ENCODE measurements around the gene ABL2.
"Not testable (repeated sequence)": the region's sequence is repeated elsewhere in the genome, so short reads cannot be mapped to it uniquely, and the experiment has no call there.

ABL2 gene

DNA sequence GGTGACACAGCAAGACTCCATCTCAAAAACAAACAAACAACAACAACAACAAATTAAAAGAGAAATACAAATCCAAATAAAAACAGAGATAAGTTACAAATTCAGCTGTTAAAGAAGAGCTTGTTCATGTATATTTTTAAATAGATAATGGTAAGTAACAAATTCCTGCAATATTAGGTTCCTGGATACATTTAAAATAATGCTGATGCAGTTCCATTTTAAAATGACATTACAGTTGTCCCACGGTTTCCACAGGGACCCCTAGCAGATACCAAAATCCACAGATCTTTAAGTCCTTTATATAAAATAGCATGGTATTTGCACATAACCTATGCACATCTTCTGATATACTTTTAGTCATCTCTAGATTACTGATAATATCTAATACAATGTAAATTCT, 61.5 kb downstream of the ABL2 start:
- no peak for DNase-seq

DNA sequence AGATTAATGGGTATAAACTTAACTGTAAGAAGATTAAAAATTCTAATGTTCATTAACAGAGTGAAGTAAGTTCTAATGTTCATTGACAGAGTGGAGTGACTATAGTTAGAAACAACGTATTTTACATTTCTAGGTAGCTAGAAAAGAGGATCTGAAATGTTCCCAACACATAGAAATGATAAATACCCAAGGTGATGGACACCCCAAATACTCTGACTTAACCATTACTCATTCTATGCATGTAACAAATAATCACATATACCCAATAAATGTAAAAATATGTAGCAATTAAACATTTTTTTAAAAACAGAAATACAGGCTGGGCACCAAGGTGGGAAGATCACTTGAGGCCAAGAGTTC, 62.1 kb downstream of the ABL2 start:
- DNase-seq = no peak

DNA sequence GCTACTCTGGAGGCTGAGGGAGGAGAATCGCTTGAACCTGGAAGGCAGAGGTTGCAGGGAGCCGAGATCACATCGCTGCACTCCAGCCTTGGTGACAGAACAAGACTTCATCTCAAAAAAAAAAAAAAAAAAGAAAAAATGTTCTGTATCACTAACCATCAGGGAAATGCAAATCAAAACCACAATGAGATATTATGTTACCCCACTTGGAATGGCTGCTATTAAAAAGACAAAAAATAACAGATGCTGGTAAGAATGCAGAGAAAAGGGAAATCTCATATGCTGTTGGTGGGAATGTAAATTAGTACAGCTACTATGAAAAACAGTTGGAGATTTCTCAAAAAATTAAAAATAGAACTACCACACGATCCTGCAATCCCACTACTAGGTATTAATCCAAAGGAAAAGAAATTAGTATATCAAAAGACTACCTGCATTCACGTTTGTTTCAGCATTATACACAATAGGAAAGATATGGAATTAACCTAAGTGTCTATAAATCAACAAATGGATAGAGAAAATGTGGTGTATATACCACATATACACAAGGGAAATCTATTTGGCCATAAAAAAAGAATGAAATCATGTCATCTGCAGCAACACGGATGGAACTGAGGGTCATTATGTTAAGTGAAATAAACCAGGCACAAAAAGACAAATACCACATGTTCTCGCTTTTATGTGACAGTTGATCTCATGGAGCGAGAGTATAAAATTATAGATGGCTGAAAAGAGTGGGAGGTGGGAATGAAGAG, 62.6 kb downstream of the ABL2 start:
- no peak for DNase-seq

DNA sequence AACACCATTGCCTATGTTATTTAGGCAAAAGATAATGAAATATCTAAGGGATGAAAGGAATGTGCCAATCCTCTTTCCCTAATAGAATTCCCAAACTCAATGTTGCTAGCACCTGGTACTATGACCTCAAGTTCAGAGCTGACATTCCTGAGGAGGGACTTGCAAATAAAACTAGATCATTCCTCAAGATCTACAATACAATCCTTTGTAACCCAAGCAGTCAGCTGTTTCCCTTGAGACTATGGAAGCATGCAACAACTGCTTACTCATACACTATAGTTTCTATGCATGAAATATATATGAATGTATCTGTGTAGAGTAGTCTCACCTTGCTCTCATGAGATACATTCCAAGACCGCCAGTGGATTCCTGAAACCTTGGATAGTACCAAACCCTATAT, 65.0 kb downstream of the ABL2 start:
- no peak for DNase-seq

DNA sequence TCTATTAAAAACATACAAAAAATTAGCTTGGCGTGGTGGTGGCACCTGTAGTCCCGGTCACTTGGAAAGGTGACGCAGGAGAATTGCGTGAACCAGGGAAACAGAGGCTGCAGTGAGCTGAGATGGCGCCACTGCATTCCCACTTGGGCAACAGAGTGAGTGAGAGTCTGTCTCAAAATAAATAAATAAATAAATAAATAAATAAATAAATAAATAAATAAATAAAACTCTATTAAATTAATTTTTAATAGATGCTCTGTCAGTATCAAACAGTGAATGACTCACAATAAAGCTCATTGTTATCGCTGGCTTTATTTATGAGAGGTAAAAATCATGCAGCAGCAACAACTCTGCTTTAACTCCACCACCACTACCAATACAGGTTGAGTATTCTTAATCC, 72.8 kb downstream of the ABL2 start:
- no peak for DNase-seq

DNA sequence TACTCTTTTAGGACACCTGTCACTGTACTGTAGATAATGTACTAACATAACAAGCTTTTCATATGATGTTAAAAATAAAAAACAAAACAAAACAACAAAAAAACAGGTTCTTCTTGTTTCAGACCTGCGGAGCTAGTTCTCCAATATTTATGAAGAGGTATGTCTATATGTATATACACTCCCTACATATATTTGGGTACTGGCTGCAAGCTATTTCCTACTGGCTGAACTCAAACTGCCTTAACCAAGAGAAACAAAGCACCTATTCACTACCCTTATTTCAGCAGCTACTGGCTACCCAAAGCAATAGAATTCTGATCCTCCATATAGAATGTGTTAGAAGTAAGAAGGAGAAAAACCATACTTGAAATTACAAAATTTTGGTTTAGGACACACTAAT, 73.5 kb downstream of the ABL2 start:
- no peak for DNase-seq

DNA sequence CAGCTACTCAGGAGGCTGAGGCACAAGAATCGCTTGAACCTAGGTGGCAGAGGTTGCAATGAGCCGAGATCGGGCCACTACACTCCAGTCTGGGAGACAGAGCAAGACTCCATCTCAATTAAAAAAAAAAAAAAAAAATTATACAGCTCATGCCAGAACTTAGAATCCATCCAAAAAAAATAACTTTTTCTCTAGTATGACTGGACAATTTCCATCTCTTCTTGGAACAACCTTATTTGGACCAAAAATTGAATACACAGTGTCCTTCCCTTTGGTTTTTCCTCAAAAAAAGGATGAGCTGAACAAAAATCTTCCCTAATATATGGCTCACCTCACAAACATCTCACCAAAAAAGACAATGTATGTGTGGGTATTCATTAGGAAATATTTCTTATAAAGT, 73.9 kb downstream of the ABL2 start:
- no peak for DNase-seq

DNA sequence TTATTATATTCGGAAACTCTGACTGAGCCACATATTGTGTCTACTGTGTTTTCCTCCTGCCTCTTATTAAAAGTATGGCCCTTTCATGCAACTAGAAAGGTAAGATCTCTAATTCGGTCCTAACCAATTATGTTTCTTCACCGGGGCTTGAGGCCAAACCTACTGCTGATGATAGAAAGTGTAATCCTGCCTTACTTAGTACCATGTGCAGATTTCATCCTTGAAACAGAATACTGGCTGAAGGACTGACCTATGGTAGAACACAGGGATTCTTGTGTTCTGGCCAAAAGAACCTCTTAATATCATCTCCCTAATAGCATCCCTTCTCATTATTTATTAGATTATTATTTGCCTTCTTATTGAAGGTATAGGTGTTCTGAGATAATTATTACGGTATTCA, 75.0 kb downstream of the ABL2 start:
- no peak for DNase-seq

DNA sequence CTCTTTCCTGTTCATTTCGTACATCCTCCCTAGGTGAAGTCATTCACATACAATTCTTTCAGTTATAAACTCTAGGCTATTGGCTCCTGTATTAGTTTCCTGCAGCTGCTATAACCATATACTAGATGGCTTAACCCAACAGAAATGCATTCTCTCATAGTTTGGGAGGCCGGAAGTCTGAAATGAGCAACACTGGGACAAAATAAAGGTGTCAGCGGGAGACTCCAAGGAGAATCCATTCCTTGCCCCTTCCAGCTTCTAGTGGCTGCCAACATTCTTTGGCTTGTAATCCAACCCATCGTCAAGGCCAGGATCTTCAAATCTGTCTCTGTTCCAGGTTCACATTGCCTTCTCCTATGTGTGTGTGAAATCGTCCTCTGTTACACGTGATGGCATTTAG, 76.3 kb downstream of the ABL2 start:
- DNase-seq = no peak

DNA sequence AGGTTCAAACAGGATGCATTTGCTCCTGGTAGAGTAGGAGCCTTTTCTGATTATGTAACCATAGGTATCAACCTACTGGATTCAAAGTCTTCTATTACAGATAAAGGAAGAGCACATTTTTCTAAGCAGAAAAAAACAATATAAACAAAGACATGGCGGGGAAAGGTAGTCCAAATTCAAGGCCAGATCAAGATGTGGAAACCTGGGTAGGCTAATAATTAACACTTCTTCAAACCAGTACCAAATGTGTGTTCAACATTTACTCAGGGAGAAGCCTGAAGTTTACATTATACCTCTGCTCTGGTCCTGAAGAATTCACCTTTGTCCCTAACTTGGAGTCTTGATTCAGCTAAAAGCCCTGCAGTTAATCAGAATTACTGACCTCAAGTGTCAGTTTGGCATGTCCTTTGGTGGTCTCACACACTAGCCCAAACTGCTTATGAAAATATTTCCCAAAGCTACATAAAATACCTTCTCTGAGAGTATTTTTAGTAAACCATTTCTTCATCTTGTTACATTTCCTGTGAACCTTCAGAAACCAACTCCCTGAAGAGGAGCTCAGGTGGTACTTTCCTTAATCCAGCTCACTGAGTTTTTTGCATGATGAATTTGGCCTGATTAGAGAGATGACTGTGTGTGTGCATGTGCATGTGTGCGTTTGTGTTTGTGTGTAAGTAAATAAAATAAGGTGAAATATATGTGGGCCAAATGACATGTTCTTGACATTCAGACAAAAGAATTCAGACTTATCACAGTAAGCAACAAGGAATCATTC, 77.4 kb downstream of the ABL2 start:
- no peak for DNase-seq

DNA sequence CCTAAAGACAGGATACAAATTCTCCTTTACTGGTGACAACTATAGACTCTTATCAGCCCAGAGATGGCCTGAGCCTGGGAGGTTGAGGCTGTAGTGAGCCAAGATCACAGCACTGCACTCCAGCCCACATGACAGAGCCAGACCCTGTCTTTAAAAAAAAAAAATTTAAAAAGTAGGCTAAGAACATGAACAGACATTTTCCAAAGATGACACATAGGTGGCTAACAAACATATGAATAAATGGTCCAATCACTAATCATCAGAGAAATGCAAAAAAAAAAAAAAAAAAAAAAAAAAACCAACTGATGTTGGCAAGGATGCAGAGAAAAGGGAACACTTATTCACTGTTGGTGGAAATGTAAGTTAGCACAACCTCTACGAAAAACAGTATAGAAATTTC, 82.6 kb downstream of the ABL2 start:
- DNase-seq = no peak

DNA sequence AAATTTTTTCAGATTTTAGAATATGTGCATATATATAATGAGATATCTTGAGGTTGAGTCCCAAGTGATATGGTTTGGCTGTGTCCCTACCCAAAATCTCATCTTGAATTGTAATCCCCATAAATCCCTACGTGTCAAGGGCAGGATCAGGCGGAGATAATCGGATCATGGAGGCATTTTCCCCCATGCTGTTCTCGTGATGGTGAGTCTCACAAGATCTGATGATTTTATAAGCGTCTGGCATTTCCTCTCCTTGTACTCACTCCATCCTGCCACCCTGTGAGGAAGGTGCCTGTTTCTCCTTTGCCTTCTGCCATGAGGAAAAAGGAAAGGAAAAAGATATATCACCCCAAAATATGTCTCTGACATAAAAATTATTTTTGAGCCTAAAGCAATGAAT, 83.0 kb downstream of the ABL2 start:
- no peak for DNase-seq

DNA sequence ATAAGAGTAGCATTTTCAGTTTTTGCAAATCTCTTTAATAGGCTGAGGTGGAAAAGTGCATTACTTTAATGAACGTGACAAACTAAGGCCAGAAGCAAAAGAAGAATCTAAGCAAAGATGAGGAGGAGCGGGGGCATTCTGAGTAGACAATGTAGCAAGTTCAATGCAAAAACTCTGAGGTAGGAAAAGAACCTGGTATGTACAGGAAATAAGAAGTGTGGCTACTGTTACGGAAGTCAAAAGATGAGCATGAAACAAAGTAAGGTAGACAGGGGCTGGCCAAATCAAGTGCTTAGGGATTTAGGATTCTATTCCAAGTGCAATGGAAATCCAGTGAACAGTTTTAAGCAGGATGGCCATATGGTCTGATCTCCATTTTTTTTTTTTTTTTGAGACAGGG, 84.0 kb downstream of the ABL2 start:
- DNase-seq = no peak

DNA sequence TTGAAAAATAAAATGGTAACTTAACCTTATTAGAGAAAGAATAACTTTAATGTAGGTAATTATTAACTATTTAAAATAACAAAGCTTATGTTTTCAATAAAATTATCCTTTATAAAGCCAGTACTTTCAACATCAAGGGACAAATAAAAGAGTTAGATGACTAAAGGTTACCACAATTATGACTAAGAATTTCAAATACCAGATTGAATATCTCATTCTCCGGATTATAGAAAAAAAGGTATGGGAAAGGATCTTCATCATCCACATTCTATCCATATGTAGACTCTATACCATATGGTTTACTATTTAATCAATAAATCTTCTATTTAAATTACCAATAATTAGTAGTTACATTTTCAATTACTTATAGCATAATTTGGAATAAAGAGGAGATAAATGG, 84.9 kb downstream of the ABL2 start:
- no peak for DNase-seq

DNA sequence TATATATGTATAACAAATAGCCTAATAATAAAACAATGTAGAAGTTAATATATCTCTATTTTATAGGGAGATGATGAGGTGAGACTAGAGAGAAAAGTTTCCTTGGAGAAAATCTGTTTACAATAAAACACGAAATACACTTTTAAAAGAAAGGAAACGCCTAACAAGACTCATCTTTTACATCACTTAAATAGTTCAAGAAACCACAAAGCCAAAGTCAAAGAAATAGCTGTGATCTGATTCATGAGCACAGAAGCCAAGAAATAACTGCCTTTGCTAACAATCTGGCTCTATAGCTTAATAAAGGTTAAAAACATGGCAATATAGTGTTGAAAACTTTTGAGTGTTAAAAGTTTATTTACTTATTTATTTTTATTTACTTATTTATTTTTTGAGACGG, 86.2 kb downstream of the ABL2 start:
- no peak for DNase-seq

DNA sequence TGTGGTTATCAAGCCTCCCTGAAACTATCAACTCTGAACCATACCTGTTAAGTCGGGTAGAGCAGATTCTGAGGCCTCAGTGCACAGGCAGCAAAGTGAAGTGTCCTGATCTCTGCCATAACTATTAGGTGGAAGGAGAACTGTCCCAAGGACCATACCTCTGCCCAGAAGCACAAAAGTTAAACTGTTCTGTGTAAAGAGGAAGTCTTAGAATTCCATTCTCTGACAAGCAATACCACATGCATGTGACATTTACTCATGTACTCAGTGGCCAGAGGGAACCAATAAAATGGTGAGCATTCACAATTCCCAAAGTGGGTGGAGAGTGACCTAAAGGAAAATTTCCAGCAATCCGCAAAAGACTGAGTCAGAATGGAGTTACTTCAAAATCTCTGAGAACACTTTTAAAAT, 86.6 kb downstream of the ABL2 start:
- no peak for DNase-seq

DNA sequence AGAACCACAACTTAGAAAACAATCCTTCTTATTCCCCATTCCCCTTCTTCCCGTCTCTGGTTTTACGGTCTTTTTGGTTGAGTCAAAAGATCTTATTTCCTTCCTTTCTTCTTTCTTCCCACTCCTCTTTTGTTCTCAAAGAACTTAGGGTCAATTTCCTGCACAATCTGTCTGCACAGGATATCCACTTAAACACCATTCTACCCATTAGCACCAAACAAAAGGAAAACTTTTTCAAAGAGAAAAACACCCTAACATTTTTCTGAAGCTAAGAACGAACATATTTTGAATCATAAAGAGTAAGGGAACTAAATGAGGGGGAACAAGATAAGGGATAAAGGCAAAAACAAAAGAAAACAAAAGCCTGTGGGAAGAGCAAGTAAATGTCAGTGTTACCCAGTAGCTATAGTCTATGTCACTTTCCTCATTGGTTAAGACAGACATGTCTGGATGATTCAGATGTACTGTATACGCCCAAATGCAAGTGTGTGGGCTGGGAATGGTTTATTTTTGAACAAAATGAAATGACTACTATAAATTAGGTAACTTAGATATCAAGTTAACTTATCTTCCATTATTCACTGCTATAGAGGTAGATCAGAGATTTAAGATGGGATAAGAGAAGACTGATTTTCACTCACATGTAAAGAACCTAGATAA, 87.8 kb downstream of the ABL2 start:
- DNase-seq = no peak

DNA sequence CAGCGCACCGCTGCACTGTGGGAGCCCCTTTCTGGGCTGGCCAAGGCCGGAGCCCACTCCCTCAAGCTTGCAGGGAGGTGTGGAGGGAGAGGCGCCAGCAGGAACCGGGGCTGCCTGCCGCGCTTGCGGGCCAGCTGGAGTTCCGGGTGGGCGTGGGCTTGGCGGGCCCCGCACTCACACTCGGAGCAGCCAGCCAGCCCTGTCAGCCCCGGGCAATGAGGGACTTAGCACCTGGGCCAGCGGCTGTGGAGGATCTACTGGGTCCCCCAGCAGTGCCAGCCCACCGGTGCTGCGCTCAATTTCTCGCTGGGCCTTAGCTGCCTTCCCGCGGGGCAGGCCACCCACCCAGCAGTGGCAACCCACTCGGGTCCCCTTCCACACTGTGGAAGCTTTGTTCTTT, 90.7 kb downstream of the ABL2 start:
- not testable (repeated sequence) for DNase-seq

DNA sequence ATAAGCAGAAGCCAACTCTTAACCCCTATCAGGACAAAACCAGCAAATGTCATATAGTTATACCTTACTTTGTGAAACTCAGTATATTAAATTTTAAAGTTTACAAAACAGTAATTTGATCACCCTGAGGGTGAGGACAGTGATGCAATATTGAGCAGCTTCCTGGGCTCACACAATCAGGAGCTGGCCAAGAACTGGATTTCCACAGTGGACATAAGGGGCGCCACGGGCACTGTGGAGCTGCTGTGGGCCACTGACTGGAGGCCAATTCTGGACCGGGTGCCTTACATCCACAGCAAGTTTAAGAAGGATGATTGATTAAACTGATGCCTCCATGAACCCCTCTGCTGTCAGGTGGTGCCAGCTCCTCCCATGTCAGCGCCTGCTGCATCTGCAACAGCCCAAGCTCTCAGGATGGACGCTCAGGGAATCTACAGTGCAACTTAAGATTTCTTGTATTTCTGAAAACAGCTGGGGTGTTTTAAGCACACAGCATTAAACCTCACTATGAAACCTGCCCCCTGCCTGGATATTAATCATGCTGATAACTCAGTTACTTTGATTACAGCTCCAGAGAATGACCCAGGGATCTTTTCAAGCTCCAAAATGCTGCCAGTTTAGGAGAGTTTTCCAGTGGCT, 91.7 kb downstream of the ABL2 start:
- no peak for DNase-seq

DNA sequence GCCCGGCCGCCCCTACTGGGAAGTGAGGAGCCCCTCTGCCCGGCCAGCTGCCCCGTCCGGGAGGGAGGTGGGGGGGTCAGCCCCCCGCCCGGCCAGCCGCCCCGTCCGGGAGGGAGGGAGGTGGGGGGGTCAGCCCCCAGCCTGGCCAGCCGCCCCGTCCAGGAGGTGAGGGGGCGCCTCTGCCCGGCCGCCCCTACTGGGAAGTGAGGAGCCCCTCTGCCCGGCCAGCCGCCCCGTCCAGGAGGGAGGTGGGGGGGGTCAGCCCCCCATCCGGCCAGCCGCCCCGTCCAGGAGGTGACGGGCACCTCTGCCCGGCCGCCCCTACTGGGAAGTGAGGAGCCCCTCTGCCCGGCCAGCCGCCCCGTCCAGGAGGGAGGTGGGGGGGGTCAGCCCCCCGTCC, 93.8 kb downstream of the ABL2 start:
- not testable (repeated sequence) for DNase-seq

DNA sequence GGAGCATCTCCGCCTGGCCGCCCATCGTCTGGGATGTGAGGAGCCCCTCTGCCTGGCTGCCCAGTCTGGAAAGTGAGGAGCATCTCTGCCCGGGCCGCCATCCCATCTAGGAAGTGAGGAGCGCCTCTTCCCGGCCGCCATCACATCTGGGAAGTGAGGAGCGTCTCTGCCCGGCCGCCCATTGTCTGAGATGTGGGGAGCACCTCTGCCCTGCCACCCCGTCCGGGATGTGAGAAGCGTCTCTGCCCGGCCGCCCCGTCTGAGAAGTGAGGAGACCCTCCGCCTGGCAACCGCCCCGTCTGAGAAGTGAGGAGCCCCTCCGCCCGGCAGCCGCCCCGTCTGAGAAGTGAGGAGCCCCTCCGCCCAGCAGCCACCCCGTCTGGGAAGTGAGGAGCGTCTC, 94.3 kb downstream of the ABL2 start:
- DNase-seq = not testable (repeated sequence)

DNA sequence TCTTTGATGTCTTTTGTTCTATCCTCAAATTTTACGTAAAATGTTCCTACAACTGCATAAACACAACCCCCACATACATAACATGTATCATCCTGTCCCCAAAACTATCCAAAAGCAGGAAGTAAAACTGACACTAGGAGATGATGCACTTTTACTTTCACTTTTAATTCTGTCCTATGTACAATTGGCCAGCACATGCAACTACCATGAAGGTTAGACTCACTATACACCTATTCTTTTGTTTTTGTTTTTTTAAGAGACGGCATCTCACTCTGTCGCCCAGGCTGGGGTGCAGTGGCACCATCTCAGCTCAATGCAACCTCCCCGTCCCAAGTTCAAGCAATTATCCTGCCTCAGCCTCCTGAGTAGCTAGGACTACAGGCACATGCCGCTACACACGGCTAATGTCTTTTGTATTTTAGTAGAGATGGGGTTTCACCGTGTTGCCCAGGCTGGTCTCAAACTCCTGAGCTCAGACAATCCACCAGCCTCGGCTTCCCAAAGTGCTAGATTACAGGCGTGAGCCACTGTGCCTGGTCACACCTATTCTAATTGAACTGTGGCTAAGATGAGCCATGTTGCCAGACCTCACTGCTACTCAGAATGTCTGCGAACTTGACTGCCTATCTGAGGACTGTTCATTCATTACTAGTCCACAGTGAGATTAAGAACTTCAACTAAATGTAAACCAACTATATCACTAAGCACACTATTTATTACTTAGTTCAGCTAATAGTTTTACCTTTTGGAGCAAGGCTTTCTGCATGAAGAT, 99.6 kb downstream of the ABL2 start:
- no peak for DNase-seq

DNA sequence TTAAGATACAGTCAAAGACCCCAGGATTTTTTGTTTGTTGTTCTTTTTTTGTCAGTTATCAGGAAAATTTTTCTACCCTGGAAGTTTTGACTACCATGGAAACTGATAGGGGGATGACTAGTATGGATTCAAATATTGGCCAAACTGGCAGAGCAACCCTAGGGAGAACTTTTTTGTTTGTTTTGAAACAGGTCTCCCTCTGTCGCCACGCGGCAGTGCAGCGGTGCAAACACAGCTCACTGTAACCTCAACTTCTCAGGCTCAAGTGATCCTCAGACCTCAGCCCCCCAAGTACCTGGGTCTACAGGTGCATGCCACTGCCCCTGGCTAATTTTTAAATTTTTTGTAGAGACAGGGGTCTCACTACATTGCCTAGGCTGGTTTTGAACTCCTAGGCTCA, 101.0 kb downstream of the ABL2 start:
- no peak for DNase-seq

Measured in NCI-H510A (cell line).